Prostate gland (tissue), 2 donors: Measurements from ENCODE around the gene NACAD.
"Not testable (repeated sequence)": the region's sequence is repeated elsewhere in the genome, so short reads cannot be mapped to it uniquely, and the experiment has no call there.

ENCODE experiments used
- POLR2A ChIP-seq: fragments of 450-650 bp; IDR thresholded peaks from one replicate; pipeline ENCODE4 v1.6.1; 2016; ENCODE audit warnings: antibody characterized with exemption, mild to moderate bottlenecking
- POLR2AphosphoS5 ChIP-seq: sonication (generic); formaldehyde crosslinking; IDR thresholded peaks from one replicate; pipeline ENCODE4 v1.6.1; 2017; ENCODE audit warnings: antibody characterized with exemption
- TF ChIP-seq, protein P1 (sequence below), 4 experiments: fragments of 200-600 bp in 2 of 4; fragments of 450-650 bp in 2 of 4; sonication (generic) in 2 of 4; IDR thresholded peaks; 1 replicate in 3 of 4; 2 replicates in 1 of 4; pipeline ENCODE4 v1.5.1; 2016 to 2019; ENCODE audit warnings: antibody characterized with exemption in 4 of 4, mild to moderate bottlenecking in 2 of 4, moderate library complexity in 2 of 4

DNA sequence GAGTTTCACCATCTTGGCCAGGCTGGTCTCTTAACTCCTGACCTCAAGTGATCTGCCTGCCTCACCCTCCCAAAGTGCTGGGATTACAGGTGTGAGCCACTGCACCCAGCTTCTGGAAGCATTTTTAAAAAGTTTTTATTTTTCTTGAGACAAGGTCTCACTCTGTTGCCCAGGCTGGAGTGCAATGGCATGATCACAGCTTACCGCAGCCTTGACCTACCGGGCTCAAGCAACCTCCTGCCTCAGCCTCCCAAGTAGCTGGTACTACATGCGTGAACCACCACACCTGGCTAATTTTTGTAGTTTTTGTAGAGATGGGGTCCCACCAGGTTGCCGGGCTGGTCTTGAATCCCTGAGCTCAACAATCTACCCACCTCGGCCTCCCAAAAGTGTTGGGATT, 54.1 kb downstream of the NACAD start:
- TF ChIP-seq, protein P1, sequence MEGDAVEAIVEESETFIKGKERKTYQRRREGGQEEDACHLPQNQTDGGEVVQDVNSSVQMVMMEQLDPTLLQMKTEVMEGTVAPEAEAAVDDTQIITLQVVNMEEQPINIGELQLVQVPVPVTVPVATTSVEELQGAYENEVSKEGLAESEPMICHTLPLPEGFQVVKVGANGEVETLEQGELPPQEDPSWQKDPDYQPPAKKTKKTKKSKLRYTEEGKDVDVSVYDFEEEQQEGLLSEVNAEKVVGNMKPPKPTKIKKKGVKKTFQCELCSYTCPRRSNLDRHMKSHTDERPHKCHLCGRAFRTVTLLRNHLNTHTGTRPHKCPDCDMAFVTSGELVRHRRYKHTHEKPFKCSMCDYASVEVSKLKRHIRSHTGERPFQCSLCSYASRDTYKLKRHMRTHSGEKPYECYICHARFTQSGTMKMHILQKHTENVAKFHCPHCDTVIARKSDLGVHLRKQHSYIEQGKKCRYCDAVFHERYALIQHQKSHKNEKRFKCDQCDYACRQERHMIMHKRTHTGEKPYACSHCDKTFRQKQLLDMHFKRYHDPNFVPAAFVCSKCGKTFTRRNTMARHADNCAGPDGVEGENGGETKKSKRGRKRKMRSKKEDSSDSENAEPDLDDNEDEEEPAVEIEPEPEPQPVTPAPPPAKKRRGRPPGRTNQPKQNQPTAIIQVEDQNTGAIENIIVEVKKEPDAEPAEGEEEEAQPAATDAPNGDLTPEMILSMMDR (IDR thresholded peaks at IDR 0.05) = not testable (repeated sequence)
- TF ChIP-seq POLR2A, POLR2AphosphoS5: not testable (repeated sequence)
